HCT116 (cell line): ENCODE measurements around the gene LAMA1. TPM values are rescaled to one million over a fixed set of nuclear protein-coding genes. Genes with fewer than 3 reads are reported as not detected.

Source experiments
- ATAC-seq: fragments of 200-7000 bp; cut with Tn5 transposase; 2 replicates; pipeline ENCODE4 v1.9.1; 2020; ENCODE audit warnings: mild to moderate bottlenecking, moderate library complexity
- BruUV-seq: library from RNA; stranded (reverse); fragments of 400-500 nt; replicated peaks from 2 replicates; lab custom pipeline; 2021; lab: Mats Ljungman, UMichigan
- CTCF ChIA-PET: fragments of 300-600 bp; sonication (Branson Sonifier 250); formaldehyde crosslinking; loops from one replicate; lab custom pipeline; 2021; ENCODE audit warnings: antibody characterized with exemption; lab: Charles Lee
- POLR2A ChIA-PET: fragments of 300-600, 350-600 bp; sonication (Branson Sonifier 250); formaldehyde crosslinking; loops from one replicate; lab custom pipeline; 2021; ENCODE audit warnings: antibody characterized with exemption; lab: Charles Lee
- RAD21 ChIA-PET, 2 experiments: fragments of 300-600 bp; sonication (Branson Sonifier 250); formaldehyde crosslinking; loops; one replicate each; lab custom pipeline; 2023; ENCODE audit warnings: low total read pairs in 2 of 2; ENCODE audit not compliant: uncharacterized antibody in 2 of 2, unreplicated experiment in 2 of 2, low non-redundant PET in 1 of 2; lab: Charles Lee
- DNase-seq: peaks from one replicate; pipeline ENCODE4 v3.0.0-alpha.2; 2010; ENCODE audit warnings: low read depth, low spot score
- H2AFZ ChIP-seq: fragments of 200-600 bp; shearing (Covaris generic), sonication (generic); 2 replicates; pipeline ENCODE4 v1.6.1; 2017; ENCODE audit warnings: low read depth, mixed run types, mixed read lengths, antibody characterized with exemption, low read length; ENCODE audit not compliant: poor library complexity, severe bottlenecking
- H3K27ac ChIP-seq: 2 replicates; pipeline ENCODE4 v1.5.1; 2012; ENCODE audit warnings: low read depth, low read length
- H3K27me3 ChIP-seq: fragments of 200-600 bp; sonication (generic); 2 replicates; pipeline ENCODE4 v1.6.1; 2016; ENCODE audit warnings: mixed run types, low read length, mixed read lengths; ENCODE audit not compliant: insufficient read depth
- H3K36me3 ChIP-seq, 2 experiments: fragments of 200-500 bp in 1 of 2; fragments of 200-600 bp in 1 of 2; sonication (Bioruptor generic) in 1 of 2; sonication (generic) in 1 of 2; 2 replicates each; pipeline versions ENCODE4 v1.5.1 to v1.6.1; 2014 to 2016; ENCODE audit warnings: low read length in 2 of 2, inconsistent platforms in 1 of 2, mixed read lengths in 1 of 2, mixed run types in 1 of 2; ENCODE audit not compliant: insufficient read depth in 2 of 2, control insufficient read depth in 1 of 2
- H3K4me1 ChIP-seq, 2 experiments: fragments of 200-600 bp in 1 of 2; sonication (generic) in 1 of 2; 2 replicates each; pipeline versions ENCODE4 v1.5.1 to v1.6.1; 2012 to 2017; ENCODE audit warnings: low read length in 2 of 2, inconsistent platforms in 1 of 2, mild to moderate bottlenecking in 1 of 2, mixed read lengths in 1 of 2, mixed run types in 1 of 2, moderate library complexity in 1 of 2; ENCODE audit not compliant: insufficient read depth in 2 of 2, control insufficient read depth in 1 of 2
- H3K4me2 ChIP-seq: fragments of 200-600 bp; sonication (generic); 2 replicates; pipeline ENCODE4 v1.6.1; 2017; ENCODE audit warnings: mixed run types, low read length, mixed read lengths
- H3K4me3 ChIP-seq, 2 experiments: fragments of 200-600 bp in 1 of 2; sonication (generic) in 1 of 2; replicated peaks in 1 of 2; 2 replicates each; pipeline ENCODE4 v1.5.1; 2011 to 2016; ENCODE audit warnings: low read length in 2 of 2, control low read depth in 1 of 2, low read depth in 1 of 2, mild to moderate bottlenecking in 1 of 2, mixed read lengths in 1 of 2, mixed run types in 1 of 2
- H3K79me2 ChIP-seq: fragments of 200-600 bp; sonication (generic); 2 replicates; pipeline ENCODE4 v1.6.1; 2017; ENCODE audit warnings: mild to moderate bottlenecking, mixed run types, low read length, moderate library complexity, mixed read lengths; ENCODE audit not compliant: insufficient read depth
- H3K9ac ChIP-seq: fragments of 200-600 bp; sonication (generic); 2 replicates; pipeline ENCODE4 v1.6.1; 2016; ENCODE audit warnings: low read length, mixed read lengths
- H3K9me2 ChIP-seq: fragments of 200-600 bp; sonication (generic), shearing (Covaris generic); 2 replicates; pipeline ENCODE4 v1.6.1; 2017; ENCODE audit warnings: mixed run types, mild to moderate bottlenecking, moderate library complexity; ENCODE audit not compliant: insufficient read depth
- H3K9me3 ChIP-seq, 2 experiments: fragments of 200-500 bp in 1 of 2; fragments of 200-600 bp in 1 of 2; sonication (Bioruptor generic) in 1 of 2; sonication (generic) in 1 of 2; 2 replicates each; pipeline ENCODE4 v1.6.1; 2014 to 2017; ENCODE audit warnings: low read length in 2 of 2, mixed read lengths in 2 of 2, inconsistent platforms in 1 of 2, low read depth in 1 of 2, mild to moderate bottlenecking in 1 of 2, mixed run types in 1 of 2, moderate library complexity in 1 of 2; ENCODE audit not compliant: control insufficient read depth in 1 of 2, insufficient read depth in 1 of 2
- H4K20me1 ChIP-seq: fragments of 200-600 bp; sonication (generic), shearing (Covaris generic); 2 replicates; pipeline ENCODE4 v1.6.1; 2017; ENCODE audit warnings: mixed run types, mild to moderate bottlenecking, moderate library complexity; ENCODE audit not compliant: insufficient read depth
- ATF3 ChIP-seq: IDR thresholded peaks from 2 replicates; pipeline ENCODE4 v1.6.1; 2012
- CEBPB ChIP-seq: IDR thresholded peaks from 2 replicates; pipeline ENCODE4 v1.6.1; 2012; ENCODE audit warnings: low read depth
- EZH2 ChIP-seq: fragments of 200-600 bp; sonication (generic); IDR thresholded peaks from 2 replicates; pipeline ENCODE4 v1.6.1; 2017; ENCODE audit warnings: antibody characterized with exemption, mixed run types
- POLR2AphosphoS5 ChIP-seq: IDR thresholded peaks from 2 replicates; pipeline ENCODE4 v1.6.1; 2011; ENCODE audit warnings: mild to moderate bottlenecking, low read depth, low read length, moderate library complexity
- SIN3A ChIP-seq: IDR thresholded peaks from 2 replicates; pipeline ENCODE4 v1.6.1; 2012; ENCODE audit warnings: low read depth
- SP1 ChIP-seq: IDR thresholded peaks from 2 replicates; pipeline ENCODE4 v1.6.1; 2012; ENCODE audit warnings: low read depth
- SRF ChIP-seq: IDR thresholded peaks from 2 replicates; pipeline ENCODE4 v1.6.1; 2012; ENCODE audit warnings: low read depth
- ZBTB33 ChIP-seq: IDR thresholded peaks from 2 replicates; pipeline ENCODE4 v1.6.1; 2011; ENCODE audit warnings: mild to moderate bottlenecking, low read length, moderate library complexity; ENCODE audit not compliant: insufficient replicate concordance; ENCODE audit errors: extremely low read depth
- ZNF274 ChIP-seq: fragments of 200-500 bp; sonication (Bioruptor generic); IDR thresholded peaks from 2 replicates; pipeline ENCODE4 v1.6.1; 2014; ENCODE audit warnings: mild to moderate bottlenecking, low read depth, low read length, inconsistent platforms
- intact Hi-C: fragments of 100-400 bp; cut with micrococcal nuclease; formaldehyde crosslinking; loops from 2 replicates; pipeline ENCODE4 v1.10.0; 2022
- total RNA-seq: library from RNA; stranded (reverse); gene quantifications from one replicate; pipeline ENCODE4 v1.2.1, GENCODE V29; 2021; ENCODE audit not compliant: unreplicated experiment
- TF ChIP-seq, protein P1 (sequence below), 3 experiments: fragments of 200-600 bp in 1 of 3; sonication (generic) in 1 of 3; IDR thresholded peaks in 2 of 3; conservative IDR thresholded peaks in 1 of 3; 2 replicates each; pipeline ENCODE4 v1.5.1; 2012 to 2017; ENCODE audit warnings: low read depth in 2 of 3, low read length in 2 of 3, antibody characterized with exemption in 1 of 3, borderline replicate concordance in 1 of 3, control low read depth in 1 of 3, mild to moderate bottlenecking in 1 of 3, mixed read lengths in 1 of 3, mixed run types in 1 of 3, moderate library complexity in 1 of 3; ENCODE audit not compliant: insufficient read depth in 1 of 3
- TF ChIP-seq, protein P2 (sequence below): IDR thresholded peaks from 2 replicates; pipeline ENCODE4 v1.6.1; 2012

The LAMA1 gene
- total RNA-seq, 1 experiment from 2014 or later: 0.05 TPM

GRCh38 chr18:6994771-6995430, 122.7 kb downstream of the LAMA1 start:
- Histone ChIP-seq H3K27me3 (no peaks in the 10 kb centered on the region), H4K20me1 (no peaks in the 10 kb centered on the region), H2AFZ (no peak overlapping the region), H3K36me3 (no peaks in the 10 kb centered on the region), H3K27ac (no peak overlapping the region), H3K9me3 (peaks cover 4 to 16% of the 10 kb centered on the region in 2 experiments; a peak in 2 of 4 replicates), H3K9me2 (no peaks in the 10 kb centered on the region), H3K79me2 (no peaks in the 10 kb centered on the region), H3K4me2 (no peak overlapping the region), H3K4me3 (no peak overlapping the region), H3K4me1 (no peaks in the 10 kb centered on the region), H3K9ac (no peak overlapping the region)
- TF ChIP-seq SRF: no peak
- TF ChIP-seq ZBTB33: no peak
- no peak for TF ChIP-seq SP1
- no peak for TF ChIP-seq ZNF274
- TF ChIP-seq POLR2AphosphoS5: no peak
- no peak for TF ChIP-seq ATF3
- no peak for TF ChIP-seq EZH2
- TF ChIP-seq, protein P1, sequence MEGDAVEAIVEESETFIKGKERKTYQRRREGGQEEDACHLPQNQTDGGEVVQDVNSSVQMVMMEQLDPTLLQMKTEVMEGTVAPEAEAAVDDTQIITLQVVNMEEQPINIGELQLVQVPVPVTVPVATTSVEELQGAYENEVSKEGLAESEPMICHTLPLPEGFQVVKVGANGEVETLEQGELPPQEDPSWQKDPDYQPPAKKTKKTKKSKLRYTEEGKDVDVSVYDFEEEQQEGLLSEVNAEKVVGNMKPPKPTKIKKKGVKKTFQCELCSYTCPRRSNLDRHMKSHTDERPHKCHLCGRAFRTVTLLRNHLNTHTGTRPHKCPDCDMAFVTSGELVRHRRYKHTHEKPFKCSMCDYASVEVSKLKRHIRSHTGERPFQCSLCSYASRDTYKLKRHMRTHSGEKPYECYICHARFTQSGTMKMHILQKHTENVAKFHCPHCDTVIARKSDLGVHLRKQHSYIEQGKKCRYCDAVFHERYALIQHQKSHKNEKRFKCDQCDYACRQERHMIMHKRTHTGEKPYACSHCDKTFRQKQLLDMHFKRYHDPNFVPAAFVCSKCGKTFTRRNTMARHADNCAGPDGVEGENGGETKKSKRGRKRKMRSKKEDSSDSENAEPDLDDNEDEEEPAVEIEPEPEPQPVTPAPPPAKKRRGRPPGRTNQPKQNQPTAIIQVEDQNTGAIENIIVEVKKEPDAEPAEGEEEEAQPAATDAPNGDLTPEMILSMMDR (IDR thresholded peaks at IDR 0.05 in 2 of 3, conservative IDR thresholded peaks at IDR 0.05 in 1 of 3; ENCODE audit: borderline replicate concordance in 1 of 3, insufficient read depth in 1 of 3, low read depth in 2 of 3, low read length in 2 of 3): no peak
- TF ChIP-seq, protein P2, sequence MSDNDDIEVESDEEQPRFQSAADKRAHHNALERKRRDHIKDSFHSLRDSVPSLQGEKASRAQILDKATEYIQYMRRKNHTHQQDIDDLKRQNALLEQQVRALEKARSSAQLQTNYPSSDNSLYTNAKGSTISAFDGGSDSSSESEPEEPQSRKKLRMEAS: no peak
- TF ChIP-seq SIN3A: no peak
- no peak for TF ChIP-seq CEBPB
- no peak for ATAC-seq
- intact Hi-C loops: no loop called here
- BruUV-seq: no TSS peak
- ChIA-PET POLR2A (no interaction called here), RAD21 (no interaction called here), CTCF (no interaction called here)
- no peak for DNase-seq
